Spleen (tissue), 3 donors: Measurements from ENCODE around the gene BORCS8.

Experiments used
- POLR2A ChIP-seq, 3 donors: fragments of 450-650 bp; IDR thresholded peaks; one replicate each; pipeline ENCODE4 v1.5.1; 2017; ENCODE audit warnings: antibody characterized with exemption in 3 of 3, mild to moderate bottlenecking in 1 of 3
- POLR2AphosphoS5 ChIP-seq, 3 donors: sonication (generic); formaldehyde crosslinking; IDR thresholded peaks; one replicate each; pipeline ENCODE4 v1.5.1; 2017; ENCODE audit warnings: antibody characterized with exemption in 3 of 3

DNA sequence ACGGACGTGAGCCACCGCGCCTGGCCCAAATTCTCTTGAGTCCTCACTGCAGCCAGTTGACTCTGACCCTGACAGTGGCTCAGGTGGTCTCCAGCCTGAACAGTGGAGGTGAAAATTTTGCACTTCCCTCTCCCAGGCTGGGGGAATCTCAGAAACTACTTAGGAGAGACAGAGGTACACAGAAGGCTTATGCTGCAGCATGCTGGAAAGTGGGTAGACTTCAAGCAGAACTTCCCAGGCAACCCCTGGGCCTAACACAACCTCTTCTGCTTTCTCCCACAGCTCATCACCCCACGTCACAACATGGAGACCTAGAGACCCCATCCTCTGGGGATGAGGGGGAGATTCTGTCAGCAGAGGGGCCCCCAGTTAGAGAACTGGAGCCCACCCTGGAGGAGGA, 34.3 kb upstream of the BORCS8 start:
- TF ChIP-seq POLR2A (IDR thresholded peaks at IDR 0.05) (no peak), POLR2AphosphoS5 (IDR thresholded peaks at IDR 0.05) (no peak)
